HG03159 (cell line): ENCODE results near the gene HOMER1.

ENCODE experiments used
- ATAC-seq: cut with Tn5 transposase; IDR thresholded peaks from one replicate; pipeline ENCODE4 v1.9.1; 2021; ENCODE audit warnings: mild to moderate bottlenecking, moderate library complexity; ENCODE audit not compliant: unreplicated experiment

The HOMER1 gene

DNA sequence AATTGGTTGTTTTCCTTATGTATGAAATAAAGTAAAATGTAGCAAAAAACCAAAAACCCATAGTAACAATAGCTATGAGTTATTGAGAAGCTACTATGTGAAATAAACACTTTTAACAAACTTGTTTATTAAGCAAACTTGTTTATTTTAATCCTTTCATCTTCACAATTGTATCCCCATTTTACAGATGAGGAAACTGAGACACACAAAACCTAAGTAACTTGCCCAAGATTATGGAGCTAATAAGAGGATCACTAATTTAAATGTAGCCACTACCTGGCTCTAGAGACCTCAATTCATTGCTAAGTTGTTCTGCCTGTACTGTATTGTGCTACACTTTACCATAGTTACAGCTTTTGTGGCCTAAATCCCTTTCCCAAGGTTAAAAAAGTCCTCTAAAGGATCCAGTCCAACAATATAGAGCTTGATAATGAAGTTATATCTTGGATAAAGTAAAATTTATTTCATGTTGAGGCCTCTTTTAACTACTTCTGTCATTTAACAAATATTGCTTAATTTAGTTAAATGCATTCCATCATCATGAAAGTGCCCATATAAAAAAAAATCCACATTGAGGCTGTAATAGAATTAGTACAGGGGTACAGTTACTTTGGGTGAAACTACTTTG lies 22.1 kb downstream of the HOMER1 start:
- no peak for ATAC-seq

DNA sequence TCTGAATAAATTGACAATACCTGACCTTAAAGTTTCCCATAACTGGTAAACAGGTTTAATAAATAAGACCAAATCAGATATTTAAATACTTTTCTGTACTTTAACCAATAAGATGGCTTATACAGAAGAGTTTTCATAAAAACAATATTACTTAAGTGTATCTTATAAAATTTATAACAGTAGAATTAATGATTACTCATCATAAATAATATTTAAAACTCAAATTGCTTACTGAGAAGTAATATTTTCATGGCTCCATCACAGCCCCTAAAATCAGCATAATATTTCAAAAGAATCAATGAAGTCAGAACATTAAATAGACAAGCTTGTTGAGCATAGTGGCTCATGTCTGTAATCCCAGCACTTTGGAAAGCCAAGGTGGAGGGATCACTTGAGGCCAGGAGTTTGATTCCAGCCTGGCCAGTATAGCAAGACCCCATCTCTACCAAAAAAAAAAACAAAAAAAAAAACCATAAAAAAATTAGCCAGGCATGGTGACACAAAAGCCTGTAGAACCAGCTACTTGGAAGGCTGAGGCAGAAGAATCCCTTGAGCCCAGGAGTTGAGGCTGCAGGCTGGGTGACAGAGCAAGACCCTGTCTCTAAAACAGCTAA lies 23.5 kb downstream of the HOMER1 start:
- ATAC-seq = no peak

DNA sequence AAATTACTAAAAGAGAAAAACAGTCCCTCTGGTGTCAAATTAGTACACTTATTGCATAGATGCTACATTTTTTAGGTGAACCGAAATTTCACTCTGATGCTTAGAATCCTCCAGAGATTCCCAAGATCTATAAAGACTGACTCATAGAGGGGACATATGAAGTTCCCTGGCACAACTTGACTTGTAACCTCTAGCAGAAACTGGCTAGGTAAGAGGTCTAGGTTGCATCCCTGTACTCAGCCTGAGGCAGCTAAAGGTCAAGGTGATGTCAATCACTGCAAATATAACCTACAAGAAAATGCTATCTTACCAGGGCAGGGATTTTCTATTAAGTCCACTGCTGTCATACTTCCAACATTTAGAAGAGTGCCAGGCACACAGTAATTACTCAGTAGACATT lies 24.2 kb downstream of the HOMER1 start:
- ATAC-seq = no peak

DNA sequence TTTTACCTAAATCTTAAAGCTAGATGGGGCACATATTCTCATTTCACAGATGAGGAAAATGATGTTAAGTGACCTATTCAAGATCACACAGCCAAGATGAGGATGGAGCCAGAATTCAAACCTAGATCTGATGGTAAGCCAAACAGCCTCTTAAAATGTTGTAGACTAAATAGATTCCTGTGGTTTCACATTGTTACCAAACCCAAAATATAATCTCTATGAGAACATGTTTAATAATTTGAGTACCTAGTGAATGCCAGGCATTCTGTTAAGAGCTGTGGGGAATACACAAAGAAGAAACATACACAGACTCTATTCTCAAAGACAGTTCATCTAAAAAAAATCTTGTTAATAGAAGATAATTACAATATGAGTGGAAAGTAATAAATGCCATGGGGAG lies 25.2 kb downstream of the HOMER1 start:
- ATAC-seq = no peak

DNA sequence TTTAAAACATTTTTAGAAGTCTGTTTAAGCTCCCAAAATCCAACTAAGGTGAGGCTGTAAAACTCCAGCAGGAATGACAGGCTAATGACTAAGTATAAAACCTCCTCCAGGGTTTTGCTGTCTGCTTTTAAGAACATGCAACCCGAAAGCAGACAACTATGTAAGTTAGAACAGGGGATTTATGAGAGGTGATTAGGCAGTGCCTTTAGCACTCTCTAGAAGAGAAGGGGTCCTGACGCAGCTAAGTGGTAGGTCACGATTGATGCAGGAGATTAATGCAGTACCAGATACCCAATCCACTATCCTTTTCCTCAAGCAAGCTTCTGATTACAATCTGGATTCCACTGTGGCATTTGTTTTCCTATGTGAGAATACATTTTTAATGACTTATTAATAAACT lies 25.9 kb downstream of the HOMER1 start:
- no peak for ATAC-seq

DNA sequence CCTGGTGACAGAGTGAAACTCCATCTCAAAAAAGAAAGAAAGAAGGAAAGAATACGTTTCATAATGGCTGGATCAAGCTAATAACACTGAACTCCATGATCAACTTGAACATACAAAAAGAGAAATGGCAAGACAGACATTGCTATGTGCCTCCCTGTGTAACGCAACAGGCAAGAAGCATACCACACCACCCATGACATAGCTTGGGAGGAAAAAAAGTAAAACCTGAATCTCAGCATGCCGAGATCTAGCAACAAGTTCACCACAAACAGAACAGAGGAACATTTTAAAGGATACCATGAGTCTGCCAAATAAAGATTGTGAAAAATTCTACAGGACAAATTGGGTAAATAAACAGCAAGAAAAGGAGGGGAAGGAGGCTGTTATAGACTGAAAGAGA lies 26.7 kb downstream of the HOMER1 start:
- ATAC-seq = no peak

DNA sequence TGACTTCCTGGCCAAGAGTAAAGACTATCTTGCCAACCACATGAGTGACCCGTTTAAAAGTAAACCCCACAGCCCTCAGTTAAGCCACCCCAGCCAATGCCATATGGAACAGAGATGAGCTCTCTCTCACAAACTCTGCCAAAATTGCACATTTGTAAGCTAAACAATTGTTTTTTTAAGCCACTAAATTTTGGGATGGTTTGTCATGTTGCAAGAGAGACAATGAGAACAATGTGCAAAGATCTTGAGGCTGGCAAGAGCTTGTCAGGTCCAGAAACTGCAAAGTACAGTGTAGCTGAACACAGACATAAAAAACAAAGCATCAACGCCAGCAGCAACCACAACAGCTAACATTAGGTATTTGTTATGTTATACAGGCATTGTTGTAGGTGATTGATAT lies 27.8 kb downstream of the HOMER1 start:
- no peak for ATAC-seq

DNA sequence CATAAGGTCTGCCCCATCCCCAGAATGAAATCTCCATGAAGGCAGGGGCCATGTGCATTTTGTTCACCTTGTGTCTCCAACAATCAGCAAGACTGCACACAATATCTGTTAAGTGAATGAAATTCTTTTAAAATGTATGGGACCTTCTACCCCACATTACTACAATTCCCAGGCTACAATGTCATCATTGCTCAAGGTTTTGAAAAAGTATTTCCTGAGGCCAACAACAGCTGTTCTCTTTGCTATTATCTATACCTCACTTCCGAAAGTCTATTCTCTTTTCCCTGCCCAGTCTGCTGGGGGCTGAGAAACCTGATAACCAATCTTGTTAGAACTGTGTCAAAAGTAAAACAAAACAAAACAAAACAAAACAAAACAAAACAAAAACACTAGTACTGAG lies 29.2 kb downstream of the HOMER1 start:
- ATAC-seq = no peak

DNA sequence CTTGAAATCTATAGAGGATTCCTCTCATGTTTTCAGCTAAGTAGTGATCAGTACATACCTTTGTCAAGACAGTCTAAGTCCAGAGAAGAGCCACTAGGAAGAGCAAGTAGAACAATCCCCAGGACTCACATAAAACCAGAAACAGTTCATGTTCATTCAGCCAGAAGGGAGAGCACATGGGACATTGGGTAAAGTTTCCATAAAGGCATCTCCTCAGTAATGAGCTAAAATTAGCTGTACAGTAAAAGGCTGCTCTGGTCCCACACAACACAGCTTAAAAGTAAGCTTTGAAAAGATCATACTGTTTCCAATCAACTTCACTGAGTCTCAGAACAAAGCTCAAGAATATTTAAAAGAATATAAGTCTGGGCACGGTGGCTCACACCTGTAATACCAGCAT lies 32.4 kb downstream of the HOMER1 start:
- ATAC-seq = no peak

DNA sequence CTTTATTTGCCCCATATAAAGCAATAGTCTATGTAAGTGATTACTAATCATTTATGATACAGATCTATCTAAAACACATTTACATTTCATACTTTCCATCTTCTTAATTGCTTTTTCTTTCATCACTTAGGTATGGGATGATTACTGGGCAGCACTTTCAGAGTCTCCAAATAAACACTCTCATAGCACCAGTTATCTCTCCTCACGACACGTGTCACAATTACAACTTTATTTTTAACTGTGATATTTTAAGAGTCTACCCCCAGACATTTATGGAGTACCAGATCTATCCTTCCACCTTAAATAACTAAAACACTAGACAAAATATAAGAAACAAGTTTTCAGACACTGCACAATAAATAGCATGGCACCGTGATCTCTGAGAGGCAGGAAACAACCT lies 32.9 kb downstream of the HOMER1 start:
- no peak for ATAC-seq

DNA sequence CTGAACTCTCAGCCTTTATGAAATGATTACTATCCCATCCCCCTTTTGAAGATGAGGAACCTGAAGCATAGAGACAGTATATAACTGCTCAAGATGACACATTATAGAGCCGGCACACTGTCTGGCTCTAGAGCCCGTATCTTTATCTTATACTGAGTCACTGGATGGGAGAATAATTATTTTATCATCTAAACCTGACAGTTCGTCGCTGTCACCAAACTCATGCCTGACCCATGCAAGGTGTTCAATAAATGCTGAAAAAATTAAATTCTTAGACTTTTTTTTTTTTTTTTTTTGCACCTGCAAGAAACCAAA lies 38.8 kb downstream of the HOMER1 start:
- ATAC-seq = no peak

DNA sequence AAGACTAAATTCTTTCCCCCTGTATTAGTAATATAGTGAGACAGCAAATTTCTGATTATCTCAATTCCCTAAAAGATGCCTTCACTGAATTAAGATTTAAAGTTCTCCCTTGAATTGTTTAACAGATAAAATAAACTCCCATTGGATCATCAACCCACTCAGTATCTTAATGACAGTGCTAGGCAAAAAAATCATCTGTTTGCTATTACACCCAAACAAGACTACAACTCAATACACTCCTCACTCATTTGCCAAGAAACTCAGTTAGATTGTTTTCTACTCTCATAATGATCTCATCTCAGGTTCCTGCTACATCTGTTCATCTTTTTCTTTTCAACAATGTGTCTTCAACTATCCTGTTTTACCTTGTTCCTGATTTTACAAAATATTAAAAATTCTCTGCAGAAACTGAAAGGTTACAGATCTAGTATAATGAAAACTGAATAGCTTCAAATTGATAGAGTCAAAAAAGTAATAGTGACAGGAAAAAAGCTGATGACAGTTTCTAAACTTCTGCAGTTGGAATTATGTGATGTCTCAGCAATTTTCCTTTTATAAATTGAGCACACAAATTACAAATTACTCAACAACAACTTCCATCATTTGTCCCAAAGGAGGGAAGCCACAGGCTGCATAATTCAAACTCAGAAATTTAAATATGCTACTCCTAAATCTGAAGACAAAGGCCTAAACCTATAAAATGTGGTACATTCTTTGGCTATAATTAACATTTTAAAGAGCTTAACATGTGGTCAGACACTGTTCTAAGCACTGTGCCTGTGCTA lies 39.4 kb downstream of the HOMER1 start:
- ATAC-seq = no peak

DNA sequence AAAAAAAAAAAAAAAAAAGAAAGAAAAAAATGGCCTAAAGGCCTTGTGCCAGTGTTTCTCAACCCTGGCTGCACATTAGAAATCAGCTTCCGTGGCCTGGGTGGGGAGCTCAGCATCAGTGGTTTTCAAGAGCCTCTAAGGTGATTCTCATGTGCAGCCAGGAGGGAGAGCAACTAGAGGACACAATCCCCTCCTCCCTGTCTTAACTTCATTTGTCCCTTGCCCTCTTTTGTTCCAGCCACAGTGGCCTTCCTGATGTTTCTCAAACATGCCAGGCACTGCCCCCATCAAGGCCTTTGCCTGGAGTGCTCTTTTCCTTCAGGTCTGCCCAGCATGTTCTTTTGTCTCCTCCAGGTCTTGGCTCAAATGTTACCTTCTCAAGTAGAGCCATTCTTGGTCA lies 42.4 kb downstream of the HOMER1 start:
- ATAC-seq = no peak

DNA sequence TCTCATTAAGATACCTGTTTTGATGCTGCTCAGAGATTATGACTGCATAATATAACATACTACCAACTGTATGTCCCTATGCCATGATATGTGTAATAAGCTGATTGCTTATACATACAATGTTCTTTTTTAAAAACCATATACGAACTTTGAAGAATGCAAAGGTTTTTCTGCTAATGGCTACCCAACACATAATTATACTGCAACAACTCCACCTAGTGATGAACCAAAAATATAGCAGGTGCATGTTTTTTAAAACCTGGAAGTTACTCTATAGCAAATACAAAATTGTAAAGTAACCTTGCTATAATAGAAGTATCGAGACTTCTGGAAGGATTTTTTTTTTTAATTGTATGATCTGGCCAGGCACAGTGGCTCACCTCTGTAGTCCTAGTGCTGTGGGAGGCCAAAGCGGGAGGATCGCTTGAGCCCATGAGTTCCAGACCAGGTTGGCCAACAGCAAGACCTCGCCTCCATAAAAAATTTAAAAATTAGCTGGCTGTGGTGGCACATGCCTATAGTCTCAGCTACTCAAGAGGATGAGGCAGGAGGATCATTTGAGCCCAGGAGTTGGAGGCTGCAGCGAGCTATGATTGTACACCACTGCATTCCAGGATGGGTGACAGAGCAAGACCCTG lies 49.1 kb downstream of the HOMER1 start:
- ATAC-seq = no peak

DNA sequence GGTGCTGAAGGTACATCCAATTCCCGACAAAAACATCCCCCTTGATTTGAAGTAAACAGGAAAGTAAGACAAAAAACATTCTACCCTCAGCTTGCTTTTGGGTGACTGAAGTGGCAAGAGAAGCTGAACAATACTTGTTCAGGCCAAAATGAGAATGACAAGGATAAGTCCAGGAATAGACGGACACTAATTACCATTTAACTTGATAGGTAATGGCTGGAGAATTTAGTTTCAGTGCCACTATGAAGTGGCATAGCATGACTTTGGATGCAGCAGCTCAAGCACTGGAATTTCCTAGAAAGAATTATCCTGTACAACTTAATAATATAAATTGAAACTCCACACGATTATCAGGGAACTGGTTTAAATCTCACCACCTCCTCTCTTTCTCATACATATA lies 49.7 kb downstream of the HOMER1 start:
- no peak for ATAC-seq

DNA sequence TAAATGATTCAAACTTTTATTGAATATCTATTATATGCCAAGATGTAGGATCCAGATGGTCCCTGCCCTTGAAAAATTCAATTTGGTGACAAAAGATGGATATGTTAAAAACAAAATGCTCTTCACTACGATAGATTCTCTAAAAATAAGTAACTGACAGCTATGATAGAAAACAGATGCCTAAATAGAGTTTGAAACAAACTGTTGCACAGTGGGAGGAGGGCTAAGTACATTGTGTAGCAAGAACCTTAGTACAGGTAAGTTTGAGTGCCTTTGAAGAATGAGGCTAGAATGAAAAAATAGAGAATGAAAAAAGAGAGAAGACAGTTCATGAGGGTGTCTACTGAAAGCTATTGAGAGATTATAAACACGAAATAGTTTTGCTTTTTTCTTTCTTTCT lies 54.3 kb downstream of the HOMER1 start:
- no peak for ATAC-seq

DNA sequence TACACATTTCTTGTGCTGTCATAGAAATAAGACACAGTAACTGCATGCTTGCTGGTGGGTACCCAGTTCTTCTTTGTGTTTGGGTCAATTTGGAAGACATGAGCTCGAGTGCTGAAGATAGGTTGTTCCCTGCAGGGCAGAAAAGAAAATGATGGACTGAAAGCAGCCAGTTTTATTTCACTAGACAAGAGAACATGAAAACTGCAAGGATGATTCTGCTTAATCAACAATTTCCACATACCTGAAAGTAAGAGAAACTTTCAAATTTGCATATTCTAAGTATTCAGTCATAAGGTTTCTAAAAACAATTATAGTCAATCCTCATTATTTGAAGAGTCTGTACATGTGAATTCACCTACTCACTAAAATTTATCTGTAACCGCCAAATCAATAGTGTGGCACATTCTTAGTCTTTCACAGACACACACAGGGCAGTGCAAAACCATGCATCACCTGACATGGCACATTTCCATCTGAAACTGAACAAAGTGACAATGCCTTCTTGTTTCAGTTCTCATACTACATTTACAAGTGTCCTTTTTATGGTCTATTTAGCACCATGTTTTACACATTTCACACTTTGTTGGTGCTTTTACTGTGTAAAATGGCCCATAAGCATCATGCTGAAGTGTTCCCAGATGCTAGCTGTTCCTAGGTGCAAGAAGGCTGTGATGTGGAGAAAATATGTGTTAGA lies 56.9 kb downstream of the HOMER1 start:
- ATAC-seq = peak; percentile 91

DNA sequence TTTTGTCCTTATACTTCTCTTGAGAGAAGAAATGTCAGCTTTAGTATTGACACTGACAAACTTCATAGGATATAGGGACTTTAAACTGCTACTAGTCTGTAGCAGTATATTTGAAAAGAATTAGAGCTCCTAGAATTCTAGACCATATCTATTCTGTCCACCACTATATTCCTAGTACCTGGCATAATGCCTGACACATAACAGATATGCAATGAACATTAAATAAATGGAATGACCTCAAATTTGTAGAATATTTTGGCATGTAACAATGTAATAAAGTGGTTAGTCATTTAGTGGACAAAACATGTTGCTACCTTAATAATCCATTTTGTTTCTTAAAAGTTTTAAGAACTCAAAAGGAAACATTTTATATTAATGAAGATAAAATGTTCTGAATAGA lies 57.5 kb downstream of the HOMER1 start:
- no peak for ATAC-seq

DNA sequence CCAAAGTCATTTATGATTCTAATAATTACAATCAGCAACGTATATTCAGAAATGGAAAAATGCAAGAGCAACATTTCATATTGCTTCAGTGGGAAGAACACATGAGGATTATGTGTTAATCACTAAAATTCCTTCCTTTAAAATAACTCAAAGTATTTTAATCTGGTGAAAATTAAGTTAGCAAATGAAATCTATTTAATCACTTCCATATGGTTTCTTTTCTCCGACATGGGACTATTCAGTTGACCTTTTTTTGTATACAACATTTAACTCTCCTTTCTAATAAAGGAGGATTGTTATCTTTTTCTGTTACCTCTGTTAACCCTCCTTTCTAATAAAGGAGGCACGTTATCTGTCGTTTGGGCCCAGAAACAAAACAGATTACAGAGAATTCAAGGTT lies 59.9 kb downstream of the HOMER1 start:
- no peak for ATAC-seq

DNA sequence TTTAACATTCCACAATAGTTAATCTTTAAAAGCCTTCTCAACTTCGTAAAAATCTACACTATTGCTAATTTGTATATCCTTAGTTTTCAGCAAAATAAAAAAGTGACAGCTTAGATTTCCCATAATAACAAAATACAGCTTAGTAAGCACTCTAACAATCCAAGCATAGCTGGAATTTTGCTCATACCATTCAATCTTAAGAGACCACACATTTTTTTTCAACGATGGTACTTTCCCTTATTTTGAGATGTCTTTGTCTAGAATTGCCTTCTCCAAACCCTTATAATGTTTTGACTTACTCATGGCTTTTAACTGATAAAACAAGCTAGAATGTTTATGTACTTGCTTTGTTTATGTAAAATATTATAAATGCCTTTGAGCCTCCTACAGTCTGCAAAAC lies 65.6 kb downstream of the HOMER1 start:
- ATAC-seq = no peak

DNA sequence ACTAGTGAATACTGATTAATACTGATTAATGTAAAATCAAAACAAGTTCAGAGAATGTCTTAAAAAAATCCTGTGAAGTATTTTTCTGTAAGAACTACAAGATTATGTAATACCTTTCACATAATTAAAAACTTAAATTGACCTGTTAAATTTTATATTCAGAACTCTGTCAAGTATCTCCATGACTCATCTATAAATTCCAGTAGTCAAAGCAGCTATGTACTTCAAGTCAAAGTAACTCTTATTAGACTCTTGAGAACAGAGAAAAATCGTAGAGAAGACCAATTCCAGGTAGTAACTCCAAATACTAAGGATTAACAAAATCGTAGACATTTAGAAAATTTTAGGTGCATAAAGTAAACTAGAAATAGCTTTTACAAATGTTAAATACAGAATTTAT lies 77.1 kb downstream of the HOMER1 start:
- no peak for ATAC-seq

DNA sequence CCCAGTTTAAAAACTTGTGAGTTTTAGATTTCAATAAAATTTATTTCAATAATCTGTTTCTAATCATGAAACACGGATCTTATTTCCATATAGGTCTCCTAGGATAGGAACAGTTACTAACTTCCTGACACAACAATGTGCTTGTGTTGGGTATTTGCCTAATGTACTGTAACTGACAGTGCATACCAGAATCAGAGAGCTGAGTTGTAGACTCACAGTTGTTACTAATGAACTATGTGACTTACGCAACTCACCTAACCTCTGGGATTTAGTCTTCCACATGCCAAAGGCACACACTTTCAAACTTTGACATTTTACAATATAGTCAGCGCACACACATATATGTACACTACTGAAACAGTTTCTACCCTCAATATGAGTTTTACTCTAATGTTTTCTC lies 77.7 kb downstream of the HOMER1 start:
- ATAC-seq = no peak
